HuH-7 (cell line): ENCODE results near the gene ZBTB40.

Source experiments
- DNase-seq: peaks from one replicate; pipeline ENCODE4 v3.0.0; 2011; ENCODE audit warnings: low spot score

ZBTB40 gene

GRCh38 chr1:22557341-22557950 lies 105.8 kb downstream of the ZBTB40 start:
- DNase-seq = no peak

GRCh38 chr1:22562584-22563583 lies 111.2 kb downstream of the ZBTB40 start, which contains the start of gene EPHA8:
TSS of gene EPHA8 (plus strand) at chr1:22563489. CDS start at chr1:22563636, 147 bp downstream.
- DNase-seq = no peak

- no peak for DNase-seq
Observed at GRCh38 chr1:22563671-22564602, 112.3 kb downstream of the ZBTB40 start.

GRCh38 chr1:22566161-22566560 lies 114.5 kb downstream of the ZBTB40 start:
- DNase-seq = no peak

- no peak for DNase-seq
Observed at GRCh38 chr1:22567197-22567596, 115.5 kb downstream of the ZBTB40 start.

- no peak for DNase-seq
Observed at GRCh38 chr1:22567994-22568393, 116.3 kb downstream of the ZBTB40 start.

- DNase-seq = no peak
Observed at GRCh38 chr1:22569269-22569668, 117.6 kb downstream of the ZBTB40 start.

- no peak for DNase-seq
Observed at GRCh38 chr1:22570140-22570909, 118.7 kb downstream of the ZBTB40 start.

- no peak for DNase-seq
Observed at GRCh38 chr1:22572818-22573217, 121.2 kb downstream of the ZBTB40 start.

- DNase-seq = no peak
Observed at GRCh38 chr1:22573237-22573636, 121.6 kb downstream of the ZBTB40 start.

- DNase-seq = no peak
Observed at GRCh38 chr1:22575532-22576149, 124.0 kb downstream of the ZBTB40 start.

GRCh38 chr1:22576150-22576544 lies 124.5 kb downstream of the ZBTB40 start:
- no peak for DNase-seq

GRCh38 chr1:22576617-22577016 lies 125.0 kb downstream of the ZBTB40 start:
- no peak for DNase-seq

GRCh38 chr1:22578732-22579361 lies 127.2 kb downstream of the ZBTB40 start:
- DNase-seq = no peak

GRCh38 chr1:22579541-22580155 lies 128.0 kb downstream of the ZBTB40 start:
- DNase-seq = no peak
